MV-4-11 (cell line): Measurements from ENCODE around the gene FCHSD2.
A peak's percentile ranks its signal among the peaks of the same experiment; 100 is the strongest.
"Not testable (repeated sequence)": the region's sequence is repeated elsewhere in the genome, so short reads cannot be mapped to it uniquely, and the experiment has no call there.

Experiments used
- DNase-seq: peaks from one replicate; lab custom pipeline; 2025; lab: John Stamatoyannopoulos, UW

The FCHSD2 gene

GRCh38 chr11:73004088-73004487 lies 138.0 kb downstream of the FCHSD2 start:
- no peak for DNase-seq

- DNase-seq, result no peak
Observed at GRCh38 chr11:73003088-73003487, 139.0 kb downstream of the FCHSD2 start.

DNA sequence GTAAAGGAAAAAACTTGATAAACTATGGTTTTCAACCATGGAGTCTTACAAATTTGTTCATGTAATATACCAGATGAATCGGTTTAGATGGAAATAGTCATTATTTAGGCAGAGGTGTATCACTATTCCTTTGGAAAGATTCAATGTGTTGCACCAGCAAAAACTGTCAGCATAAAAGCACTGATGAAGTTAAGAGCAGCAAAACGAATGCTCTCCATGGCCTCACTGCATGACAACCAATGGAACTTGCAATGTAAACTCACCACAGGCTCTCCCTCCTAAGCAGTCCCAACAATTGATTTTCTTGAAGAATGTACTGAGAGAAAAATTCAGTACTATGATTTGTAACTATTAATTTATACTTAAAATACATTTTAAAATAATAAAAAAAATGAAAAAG lies 139.9 kb downstream of the FCHSD2 start:
- DNase-seq, result no peak

GRCh38 chr11:73001615-73002014 lies 140.5 kb downstream of the FCHSD2 start:
- DNase-seq, result no peak

- DNase-seq, result no peak
Observed at GRCh38 chr11:72998676-72999075, 143.4 kb downstream of the FCHSD2 start.

- no peak for DNase-seq
Observed at GRCh38 chr11:72996959-72997358, 145.2 kb downstream of the FCHSD2 start.

DNA sequence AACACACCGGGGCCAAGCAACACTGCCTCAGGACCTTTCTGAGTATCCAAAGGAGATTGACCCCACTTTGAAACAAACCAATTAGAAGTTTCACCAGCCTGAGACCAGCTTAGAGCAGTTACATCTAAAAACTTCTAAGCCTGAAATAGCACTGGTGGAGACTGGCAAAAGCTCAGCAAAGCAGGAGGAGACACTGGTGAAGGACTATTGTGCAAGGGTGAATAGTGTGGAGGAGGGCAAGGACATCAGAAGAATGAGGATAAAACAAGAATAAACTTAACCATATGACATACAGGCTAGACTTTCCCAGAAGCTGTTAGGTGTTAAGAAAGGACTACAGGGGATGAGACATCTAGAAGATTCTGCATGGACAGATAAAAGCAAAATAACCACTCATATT lies 152.4 kb downstream of the FCHSD2 start:
- DNase-seq, result peak; percentile 43

DNA sequence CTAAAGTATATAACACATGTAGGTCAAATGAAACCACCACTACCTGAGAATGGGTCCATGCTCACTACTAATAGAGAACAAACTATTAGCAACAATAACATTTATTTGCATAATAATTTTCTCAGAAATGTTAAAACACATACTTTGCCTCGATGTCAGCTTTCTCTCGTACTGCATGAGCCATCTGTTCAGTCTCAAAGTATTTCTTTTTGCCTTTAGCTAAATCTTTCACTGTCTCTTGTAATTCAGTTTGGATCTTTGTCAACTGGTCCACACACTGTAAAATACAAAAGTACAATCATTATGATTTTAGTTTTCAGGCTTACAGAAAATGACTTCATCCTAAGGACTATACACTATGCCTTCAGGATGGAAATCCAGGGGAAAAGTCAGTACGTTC lies 153.3 kb downstream of the FCHSD2 start:
- no peak for DNase-seq

GRCh38 chr11:72985645-72986044 lies 156.5 kb downstream of the FCHSD2 start:
- DNase-seq, result no peak

- DNase-seq, result no peak
Observed at GRCh38 chr11:72984453-72985077, 157.6 kb downstream of the FCHSD2 start.

DNA sequence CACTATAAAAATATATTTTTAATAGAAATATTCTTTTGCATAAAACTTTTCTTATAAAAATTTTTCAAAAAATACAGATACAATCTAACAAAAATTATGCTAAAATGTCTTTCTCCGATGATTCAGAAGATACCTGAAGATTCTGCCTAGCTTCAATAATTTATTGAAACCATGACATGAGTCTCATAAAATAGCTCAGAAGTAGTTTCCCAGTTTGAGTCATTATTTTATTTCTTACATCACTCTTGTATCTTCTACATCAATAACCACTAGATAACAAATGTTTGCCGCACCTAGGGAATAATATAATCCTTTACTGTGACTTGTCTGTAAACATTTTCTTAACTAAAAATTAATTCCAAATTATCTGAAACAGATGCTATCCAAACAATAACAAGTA lies 158.6 kb downstream of the FCHSD2 start:
- no peak for DNase-seq

DNA sequence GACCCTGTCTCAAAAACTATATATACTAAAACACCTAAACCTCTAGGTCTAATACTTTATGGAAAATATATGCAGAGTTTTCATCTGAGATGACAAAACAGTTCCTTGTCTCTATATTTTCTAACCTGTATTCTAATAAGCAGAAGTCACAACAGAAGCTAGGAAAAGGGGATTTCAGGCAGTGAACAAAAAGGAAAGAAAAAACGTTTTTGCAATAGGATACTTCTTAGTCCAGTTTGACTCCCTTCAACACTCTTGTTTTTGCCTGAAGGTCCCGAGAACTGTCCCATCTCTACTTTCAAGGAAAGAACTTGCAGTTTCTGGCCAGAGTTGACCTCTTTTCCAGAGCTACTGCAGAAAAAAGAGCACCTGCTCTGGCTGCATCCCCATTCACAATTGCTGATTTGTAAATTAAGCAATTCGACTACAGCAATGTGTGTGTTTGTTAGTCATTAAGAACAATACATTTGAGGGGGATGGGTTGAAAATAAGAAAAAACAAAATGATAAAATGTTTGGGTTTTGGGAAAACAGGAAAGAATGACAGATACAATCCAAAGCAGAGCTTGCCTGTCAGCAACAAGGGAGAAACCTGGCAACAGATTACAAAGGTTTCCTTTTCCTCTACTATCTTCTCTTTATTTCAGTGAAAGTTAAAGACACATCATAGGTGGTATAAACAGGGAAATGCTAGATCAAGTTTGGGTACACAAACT lies 160.0 kb downstream of the FCHSD2 start:
- no peak for DNase-seq

- DNase-seq, result peak; percentile 9
Observed at GRCh38 chr11:72981080-72981479, 161.0 kb downstream of the FCHSD2 start.

GRCh38 chr11:72977782-72978181 lies 164.3 kb downstream of the FCHSD2 start:
- not testable (repeated sequence) for DNase-seq

DNA sequence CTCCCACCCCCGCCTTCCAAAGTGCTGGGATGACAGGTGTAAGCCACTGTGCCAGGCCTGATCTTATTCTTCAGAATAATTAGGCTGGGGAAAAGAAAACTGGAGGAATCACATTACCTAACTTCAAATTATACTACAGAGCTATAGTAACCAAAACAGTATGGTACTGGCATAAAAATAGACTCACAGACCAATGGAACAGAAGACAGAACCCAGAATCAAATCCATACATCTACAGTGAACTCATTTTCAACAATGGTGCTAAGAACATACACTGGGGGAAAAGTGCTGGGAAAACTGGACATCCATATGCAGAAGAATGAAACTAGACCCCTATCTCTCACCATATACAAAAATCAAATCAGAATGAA lies 165.6 kb downstream of the FCHSD2 start:
- not testable (repeated sequence) for DNase-seq

- peak; percentile 95 for DNase-seq
Observed at GRCh38 chr11:72975778-72976521, 166.2 kb downstream of the FCHSD2 start.

DNA sequence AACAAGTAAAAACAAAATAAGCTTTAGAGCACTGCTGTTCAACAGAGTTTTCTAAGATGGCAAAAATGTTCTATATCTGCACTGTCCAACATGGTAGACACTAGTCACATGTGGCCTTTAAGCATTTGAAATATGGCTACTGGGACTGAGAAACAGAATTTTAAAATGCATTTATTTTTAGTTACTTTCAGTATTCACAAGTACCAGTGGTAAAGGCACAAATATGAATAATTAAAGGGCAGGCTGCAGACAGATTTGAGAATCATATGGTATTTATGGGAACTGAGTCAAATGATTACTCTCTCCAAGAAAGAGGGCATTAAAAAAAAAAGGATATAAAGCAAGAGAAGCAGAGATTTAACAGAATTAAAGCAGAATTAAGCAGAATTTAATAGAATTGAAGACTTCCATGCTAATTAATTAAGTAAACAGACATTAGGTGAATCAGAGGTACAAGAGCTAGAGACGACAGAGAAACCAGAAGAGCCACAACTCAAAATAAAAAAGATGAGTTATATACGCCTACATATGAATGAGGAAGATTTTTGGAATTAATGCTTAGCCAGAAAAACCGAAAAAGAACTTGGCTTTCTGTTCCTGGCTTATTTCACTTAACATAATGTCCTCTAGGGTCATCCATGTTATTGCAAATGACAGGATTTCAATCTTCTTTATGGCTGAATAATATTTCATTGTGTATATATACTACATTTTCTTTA lies 167.5 kb downstream of the FCHSD2 start:
- DNase-seq, result no peak

GRCh38 chr11:72972496-72973128 lies 169.5 kb downstream of the FCHSD2 start:
- DNase-seq, result peak; percentile 63

- no peak for DNase-seq
Observed at GRCh38 chr11:72971192-72971967, 170.7 kb downstream of the FCHSD2 start.

- peak; percentile 14 for DNase-seq
Observed at GRCh38 chr11:72970557-72971118, 171.5 kb downstream of the FCHSD2 start.

DNA sequence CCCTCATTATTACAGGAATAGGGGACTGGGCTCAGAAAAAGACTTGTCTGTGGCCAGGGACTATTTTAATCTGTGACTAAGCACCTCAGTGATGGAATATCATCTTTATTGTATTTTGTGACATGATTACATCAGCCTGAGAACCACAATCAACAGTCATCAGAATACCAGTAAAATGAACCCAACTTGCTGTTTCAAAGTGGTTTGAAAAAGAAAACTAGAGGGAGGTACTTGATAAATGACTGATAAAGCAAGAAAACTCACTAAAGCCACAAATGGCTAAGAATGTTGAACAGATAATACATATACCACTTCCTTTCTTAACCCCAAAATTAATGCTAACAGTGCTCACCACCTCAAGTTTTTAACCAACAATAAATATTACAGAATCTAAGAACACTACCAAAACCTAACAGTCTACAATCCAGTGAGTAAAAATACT lies 172.2 kb downstream of the FCHSD2 start:
- peak; percentile 76 for DNase-seq
